ENCODE data around the gene RELN.

- TF ChIP-seq, protein P1, sequence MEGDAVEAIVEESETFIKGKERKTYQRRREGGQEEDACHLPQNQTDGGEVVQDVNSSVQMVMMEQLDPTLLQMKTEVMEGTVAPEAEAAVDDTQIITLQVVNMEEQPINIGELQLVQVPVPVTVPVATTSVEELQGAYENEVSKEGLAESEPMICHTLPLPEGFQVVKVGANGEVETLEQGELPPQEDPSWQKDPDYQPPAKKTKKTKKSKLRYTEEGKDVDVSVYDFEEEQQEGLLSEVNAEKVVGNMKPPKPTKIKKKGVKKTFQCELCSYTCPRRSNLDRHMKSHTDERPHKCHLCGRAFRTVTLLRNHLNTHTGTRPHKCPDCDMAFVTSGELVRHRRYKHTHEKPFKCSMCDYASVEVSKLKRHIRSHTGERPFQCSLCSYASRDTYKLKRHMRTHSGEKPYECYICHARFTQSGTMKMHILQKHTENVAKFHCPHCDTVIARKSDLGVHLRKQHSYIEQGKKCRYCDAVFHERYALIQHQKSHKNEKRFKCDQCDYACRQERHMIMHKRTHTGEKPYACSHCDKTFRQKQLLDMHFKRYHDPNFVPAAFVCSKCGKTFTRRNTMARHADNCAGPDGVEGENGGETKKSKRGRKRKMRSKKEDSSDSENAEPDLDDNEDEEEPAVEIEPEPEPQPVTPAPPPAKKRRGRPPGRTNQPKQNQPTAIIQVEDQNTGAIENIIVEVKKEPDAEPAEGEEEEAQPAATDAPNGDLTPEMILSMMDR (IDR thresholded peaks at IDR 0.05; ENCODE audit: low read depth, low read length), result no peak
- TF ChIP-seq MAX (IDR thresholded peaks at IDR 0.05; ENCODE audit: low read depth, low read length) (no peak), POLR2A (IDR thresholded peaks at IDR 0.05; ENCODE audit: extremely low read depth, insufficient read length) (no peak)
Observed at GRCh38 chr7:103748680-103749079, 240.8 kb downstream of the RELN start.
